Heart left ventricle (tissue), 16 donors: ENCODE measurements around the gene MS4A15. TPM values are rescaled to one million over a fixed set of nuclear protein-coding genes. Genes with fewer than 3 reads are reported as not detected.

Experiments
- ATAC-seq, 4 donors: fragments of 200-7000 bp; cut with Tn5 transposase; one replicate each; pipeline ENCODE4 v1.9.1; 2020 to 2022; ENCODE audit warnings: moderate library complexity in 4 of 4, mild to moderate bottlenecking in 3 of 4, moderate number of reproducible peaks in 1 of 4
- DNase-seq, 5 donors: peaks; one replicate each; pipeline ENCODE4 v3.0.0-alpha.2; 2020
- H3K27ac ChIP-seq, 12 donors: fragments of 200-600 bp; sonication (generic) in 4 of 12; one replicate each; pipeline versions ENCODE4 v1.5.0 to v1.8.0; 2016 to 2022; ENCODE audit warnings: mild to moderate bottlenecking in 2 of 12
- H3K27me3 ChIP-seq, 9 donors: fragments of 200-600 bp; sonication (generic) in 2 of 9; one replicate each; pipeline versions ENCODE4 v1.5.1 to v1.8.0; 2016 to 2022; ENCODE audit warnings: mild to moderate bottlenecking in 3 of 9
- H3K36me3 ChIP-seq, 9 donors: fragments of 200-600 bp; sonication (generic) in 2 of 9; one replicate each; pipeline versions ENCODE4 v1.5.0 to v1.8.0; 2018 to 2022; ENCODE audit warnings: mild to moderate bottlenecking in 2 of 9
- H3K4me1 ChIP-seq, 12 donors: fragments of 200-600 bp; sonication (generic) in 4 of 12; one replicate each; pipeline versions ENCODE4 v1.5.0 to v1.8.0; 2016 to 2022; ENCODE audit warnings: mild to moderate bottlenecking in 3 of 12
- H3K4me3 ChIP-seq, 12 donors: fragments of 200-600 bp; sonication (generic) in 4 of 12; one replicate each; pipeline versions ENCODE4 v1.5.0 to v1.8.0; 2017 to 2022; ENCODE audit warnings: mild to moderate bottlenecking in 9 of 12, moderate library complexity in 4 of 12
- H3K9me3 ChIP-seq, 12 donors: fragments of 200-600 bp; sonication (generic) in 4 of 12; one replicate each; pipeline versions ENCODE4 v1.5.0 to v1.8.0; 2016 to 2022; ENCODE audit warnings: mild to moderate bottlenecking in 1 of 12
- POLR2A ChIP-seq, 2 donors: fragments of 450-650 bp; IDR thresholded peaks; one replicate each; pipeline ENCODE4 v1.6.1; 2017; ENCODE audit warnings: antibody characterized with exemption in 2 of 2, mild to moderate bottlenecking in 2 of 2, moderate library complexity in 2 of 2
- WGBS, 4 donors: extraction: QIAGEN DNeasy Blood & Tissue Kit in 2 of 4; methylation state at CpG; one replicate each; pipeline versions ENCODE4 v1.1.5 to v1.1.7; 2013 to 2018; 5-methylcytosine and 5-hydroxymethylcytosine counted together
- intact Hi-C, 10 donors: fragments of 100-400 bp; cut with DNase I; formaldehyde crosslinking; loops; one replicate each; pipeline versions ENCODE4 v1.11.1 to v1.14.2; 2022
- polyA plus RNA-seq, 2 donors: library from polyadenylated mRNA; stranded (reverse); fragments of 200-250 nt; gene quantifications; one replicate each; pipeline ENCODE4 v1.2.3, GENCODE V29; 2013
- total RNA-seq, 9 donors: library from RNA; depleted of rRNA in 2 of 9; stranded (reverse); fragments of >200 nt in 2 of 9; fragmentation: NEBNext Ultra II Directional in 3 of 9; extraction: Animal tissue kit (Norgen Biotek cat#: 25700) in 3 of 9; gene quantifications; one replicate each; pipeline versions ENCODE4 v1.1.0 to v1.2.4, GENCODE V29; 2016 to 2023
- TF ChIP-seq, protein P1 (sequence below), 12 donors: fragments of 200-600 bp; sonication (generic) in 4 of 12; IDR thresholded peaks; one replicate each; pipeline versions ENCODE4 v1.5.0 to v1.8.0; 2018 to 2022; ENCODE audit warnings: antibody characterized with exemption in 12 of 12, mild to moderate bottlenecking in 5 of 12
- donor health status: ischemic (EF 13 %, LVEDD 7.1; RV severe dilation, severe dysfunction).
- donor health status: healthy with polysubstance abuse.
- donor health status: DM: no; HTN: yes; CAD: no.
- donor health status: DM: no; HTN: no; CAD: no.
- donor health status: ischemic (EF 25% LVEDD 6.9; RV normal size, moderate dysfunction).
- donor health status: ischemic (EF 25% LVEDD 5.7; RV mildly dilated, moderate dysfunction).
- donor health status: healthy.
- donor health status: DM: yes; HTN: yes; CAD: no.
- donor health status: ischemic (EF 35%, LVEDD 5.7; RV mildly dilated, moderate dysfunction).
- donor health status: nonischemic (EF 11% LVEDD 7.7; RV severe dilation, severe dysfunction).
- donor health status: DM: yes; HTN: yes; CAD: no.
- donor health status: PGD.
- donor health status: ischemic (EF 29% LVEDD 5.4; RV normal size, mild dysfunction).
- donor health status: nonischemic (EF 23%, LVEDD 6.1; RV moderate dilation, normal function).

Gene MS4A15
- total and polyA plus RNA-seq, 11 donors, result not detected

DNA sequence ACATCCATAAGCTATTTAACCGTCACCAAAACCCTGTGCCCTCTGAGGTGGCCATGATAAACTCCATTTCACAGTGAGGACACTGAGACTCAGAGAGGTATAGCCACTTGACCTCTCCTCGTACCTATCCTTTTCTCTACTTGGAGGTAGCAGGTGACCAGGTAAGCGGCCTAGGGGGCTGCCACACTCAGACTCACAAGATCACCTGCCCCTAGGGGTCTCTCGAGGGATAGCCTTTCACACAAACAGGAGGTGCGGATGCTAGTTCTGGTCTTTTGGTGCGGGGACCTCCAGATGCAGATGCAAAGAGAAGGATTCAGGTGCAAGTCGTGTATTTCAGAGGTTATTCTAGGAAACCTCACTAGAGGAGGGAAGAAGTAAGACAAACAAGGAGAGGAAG lies 17.6 kb upstream of the MS4A15 start:
- Histone ChIP-seq H3K27me3 (peaks cover 0 to 15% (median 5%) of the 10 kb centered on the region in 9 donors), H3K9me3 (peaks cover 0 to 21% (median 0%) of the 10 kb centered on the region in 12 donors), H3K27ac (no peak overlapping the region), H3K4me1 (no peaks in the 10 kb centered on the region), H3K36me3 (no peaks in the 10 kb centered on the region), H3K4me3 (no peak overlapping the region)
- intact Hi-C loops, result no loop called here
- no peak for ATAC-seq
- TF ChIP-seq, protein P1, sequence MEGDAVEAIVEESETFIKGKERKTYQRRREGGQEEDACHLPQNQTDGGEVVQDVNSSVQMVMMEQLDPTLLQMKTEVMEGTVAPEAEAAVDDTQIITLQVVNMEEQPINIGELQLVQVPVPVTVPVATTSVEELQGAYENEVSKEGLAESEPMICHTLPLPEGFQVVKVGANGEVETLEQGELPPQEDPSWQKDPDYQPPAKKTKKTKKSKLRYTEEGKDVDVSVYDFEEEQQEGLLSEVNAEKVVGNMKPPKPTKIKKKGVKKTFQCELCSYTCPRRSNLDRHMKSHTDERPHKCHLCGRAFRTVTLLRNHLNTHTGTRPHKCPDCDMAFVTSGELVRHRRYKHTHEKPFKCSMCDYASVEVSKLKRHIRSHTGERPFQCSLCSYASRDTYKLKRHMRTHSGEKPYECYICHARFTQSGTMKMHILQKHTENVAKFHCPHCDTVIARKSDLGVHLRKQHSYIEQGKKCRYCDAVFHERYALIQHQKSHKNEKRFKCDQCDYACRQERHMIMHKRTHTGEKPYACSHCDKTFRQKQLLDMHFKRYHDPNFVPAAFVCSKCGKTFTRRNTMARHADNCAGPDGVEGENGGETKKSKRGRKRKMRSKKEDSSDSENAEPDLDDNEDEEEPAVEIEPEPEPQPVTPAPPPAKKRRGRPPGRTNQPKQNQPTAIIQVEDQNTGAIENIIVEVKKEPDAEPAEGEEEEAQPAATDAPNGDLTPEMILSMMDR (IDR thresholded peaks at IDR 0.05), result no peak
- no peak for TF ChIP-seq POLR2A (IDR thresholded peaks at IDR 0.05)
- WGBS, 4 donors, result 60 to 67% (median 63%) methylated on average over 7 of the region's 7 CpGs
- DNase-seq, result no peak

DNA sequence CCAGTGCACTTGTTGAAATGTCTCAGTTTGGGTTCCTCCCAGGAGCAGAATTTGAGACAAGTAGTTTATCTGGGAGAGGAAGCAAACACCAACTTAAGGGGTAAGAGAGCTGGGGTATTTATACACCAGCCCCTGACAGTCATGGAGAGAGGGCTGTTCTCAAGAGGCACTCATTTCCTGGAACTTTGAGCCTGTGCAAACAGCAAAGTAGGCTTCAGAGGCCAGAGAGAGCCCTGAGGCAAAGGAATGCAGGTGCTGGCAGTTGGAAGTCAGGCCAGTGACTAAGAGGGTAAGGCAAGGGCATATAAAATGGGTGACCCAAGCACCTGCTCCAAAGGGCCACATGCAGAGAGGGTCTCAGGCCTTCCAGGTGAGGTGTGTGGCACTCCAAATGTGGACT lies 16.1 kb upstream of the MS4A15 start:
- H3K4me1 ChIP-seq, result no peaks in the 10 kb centered on the region
- TF ChIP-seq POLR2A (IDR thresholded peaks at IDR 0.05), result no peak
- TF ChIP-seq, protein P1 (IDR thresholded peaks at IDR 0.05), result no peak
- ATAC-seq, result no peak
- H3K9me3 ChIP-seq, result peaks cover 0 to 21% (median 0%) of the 10 kb centered on the region in 12 donors
- H3K36me3 ChIP-seq, result no peaks in the 10 kb centered on the region
- intact Hi-C loops, result no loop called here
- H3K27me3 ChIP-seq, result peaks cover 0 to 15% (median 5%) of the 10 kb centered on the region in 9 donors
- H3K27ac ChIP-seq, result no peak overlapping the region
- H3K4me3 ChIP-seq, result no peak overlapping the region
- no peak for DNase-seq

DNA sequence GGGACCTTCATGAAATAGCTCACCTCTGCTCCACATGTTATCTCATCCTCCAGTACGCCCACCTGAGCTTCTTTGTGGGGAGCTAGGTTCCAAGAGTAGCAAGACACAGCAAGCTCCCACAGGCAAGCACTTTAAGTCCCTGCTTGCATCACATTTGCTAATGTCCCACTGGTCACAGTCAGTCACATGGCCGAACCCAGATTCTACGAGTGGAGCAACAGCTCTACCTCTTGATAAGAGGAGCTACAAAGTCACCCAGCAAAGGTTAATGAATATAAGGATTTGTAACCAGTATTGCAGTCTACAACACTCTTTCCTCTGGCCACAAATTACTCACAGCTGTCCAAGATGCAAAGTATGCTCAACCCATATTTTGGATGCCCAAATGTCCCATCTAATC lies 15.2 kb upstream of the MS4A15 start:
- no peak overlapping the region for H3K4me3 ChIP-seq
- no peak overlapping the region for H3K27ac ChIP-seq
- no peaks in the 10 kb centered on the region for H3K36me3 ChIP-seq
- WGBS, 4 donors, result 74 to 91% (median 79%) methylated on average over 3 of the region's 3 CpGs
- H3K27me3 ChIP-seq, result peaks cover 0 to 13% (median 5%) of the 10 kb centered on the region in 9 donors
- TF ChIP-seq, protein P1 (IDR thresholded peaks at IDR 0.05), result no peak
- no peak for TF ChIP-seq POLR2A (IDR thresholded peaks at IDR 0.05)
- DNase-seq (no peak), ATAC-seq (no peak)
- H3K4me1 ChIP-seq, result no peaks in the 10 kb centered on the region
- intact Hi-C loops, result no loop called here
- H3K9me3 ChIP-seq, result peaks cover 0 to 21% (median 0%) of the 10 kb centered on the region in 12 donors

DNA sequence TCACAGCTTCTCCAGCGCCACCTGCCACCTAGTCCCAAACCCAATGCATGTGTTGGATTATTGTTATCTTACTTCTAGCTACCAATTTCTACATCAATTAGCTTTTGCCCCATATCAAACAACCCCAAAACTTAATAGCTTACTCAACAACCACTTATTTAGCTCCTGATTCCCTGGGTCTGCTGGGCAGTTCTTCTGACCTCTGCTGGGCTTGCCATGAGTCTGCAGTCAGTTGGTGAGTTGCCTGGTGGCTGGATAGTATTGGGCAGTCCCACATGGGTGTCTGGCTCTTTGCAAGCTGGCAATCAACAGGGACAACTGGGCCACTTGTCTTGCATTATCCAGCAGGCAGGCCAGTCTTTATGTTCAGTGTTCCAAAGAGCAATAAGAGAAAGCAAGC lies 13.6 kb upstream of the MS4A15 start:
- ATAC-seq, result no peak
- no peaks in the 10 kb centered on the region for H3K36me3 ChIP-seq
- intact Hi-C loops, result no loop called here

More for the DNA sequence above, 13.6 kb upstream of the MS4A15 start:
- Histone ChIP-seq H3K9me3 (peaks cover 0 to 21% (median 0%) of the 10 kb centered on the region in 12 donors), H3K4me1 (no peaks in the 10 kb centered on the region), H3K4me3 (no peak overlapping the region), H3K27me3 (peaks cover 0 to 13% (median 3%) of the 10 kb centered on the region in 9 donors), H3K27ac (no peak overlapping the region)
- TF ChIP-seq POLR2A (IDR thresholded peaks at IDR 0.05), result no peak
- TF ChIP-seq, protein P1 (IDR thresholded peaks at IDR 0.05), result no peak
- 84 to 90% (median 86%) methylated on average over 1 of the region's 1 CpG for WGBS, 4 donors
- no peak for DNase-seq
